ENCODE measurements around the gene AGPAT2. TPM values are rescaled to one million over a fixed set of nuclear protein-coding genes. Genes with fewer than 3 reads are reported as not detected.

AGPAT2 gene
- total RNA-seq, 1 donor from 2014 or later, result 40.5 TPM

DNA sequence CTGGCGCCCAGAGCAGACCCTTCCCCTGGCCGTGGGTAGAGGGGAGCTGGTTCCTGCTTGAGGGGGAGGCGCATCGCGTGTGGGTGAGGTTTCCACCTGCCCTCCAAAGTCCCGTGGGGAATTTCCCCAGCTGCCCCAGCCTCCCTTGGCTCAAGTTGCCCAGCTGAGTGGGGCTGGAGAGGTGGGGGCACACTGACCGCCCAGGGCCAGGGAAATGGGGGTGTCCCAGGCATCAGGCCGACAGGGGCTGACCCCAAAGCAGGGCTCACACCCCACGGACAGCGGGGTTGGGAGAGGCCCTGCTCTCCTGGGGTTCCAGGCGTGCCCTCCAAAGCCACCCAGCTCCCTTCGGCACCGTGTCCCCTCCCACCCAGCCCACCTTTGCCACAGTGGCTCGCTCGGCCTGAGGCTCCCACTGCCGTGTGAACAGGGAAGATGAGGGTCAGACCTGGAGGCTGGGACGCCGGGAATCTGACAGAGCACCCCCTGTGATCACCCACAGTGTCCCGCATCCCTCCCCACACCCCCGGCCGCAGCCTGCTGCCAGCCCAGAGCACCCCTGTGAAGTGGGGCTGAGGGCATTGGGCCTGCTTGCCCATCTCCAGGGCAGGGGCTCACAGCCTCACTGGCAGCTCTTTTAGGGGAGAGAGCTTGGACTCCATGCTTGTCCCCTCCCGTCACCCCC lies 25.5 kb downstream of the AGPAT2 start:
- Mint-ChIP-seq H3K27me3 (ENCODE audit: low read depth) (peaks cover 31% of the 10 kb centered on the region), H3K36me3 (ENCODE audit: low read depth) (no peaks in the 10 kb centered on the region), H3K4me1 (ENCODE audit: low read depth) (no peaks in the 10 kb centered on the region), H3K4me3 (ENCODE audit: low read depth) (no peak overlapping the region), H3K27ac (no peak overlapping the region), H3K9me3 (no peaks in the 10 kb centered on the region)
- intact Hi-C loops (cut with micrococcal nuclease), result no loop called here
- DNase-seq (ENCODE audit: low spot score), result no peak

DNA sequence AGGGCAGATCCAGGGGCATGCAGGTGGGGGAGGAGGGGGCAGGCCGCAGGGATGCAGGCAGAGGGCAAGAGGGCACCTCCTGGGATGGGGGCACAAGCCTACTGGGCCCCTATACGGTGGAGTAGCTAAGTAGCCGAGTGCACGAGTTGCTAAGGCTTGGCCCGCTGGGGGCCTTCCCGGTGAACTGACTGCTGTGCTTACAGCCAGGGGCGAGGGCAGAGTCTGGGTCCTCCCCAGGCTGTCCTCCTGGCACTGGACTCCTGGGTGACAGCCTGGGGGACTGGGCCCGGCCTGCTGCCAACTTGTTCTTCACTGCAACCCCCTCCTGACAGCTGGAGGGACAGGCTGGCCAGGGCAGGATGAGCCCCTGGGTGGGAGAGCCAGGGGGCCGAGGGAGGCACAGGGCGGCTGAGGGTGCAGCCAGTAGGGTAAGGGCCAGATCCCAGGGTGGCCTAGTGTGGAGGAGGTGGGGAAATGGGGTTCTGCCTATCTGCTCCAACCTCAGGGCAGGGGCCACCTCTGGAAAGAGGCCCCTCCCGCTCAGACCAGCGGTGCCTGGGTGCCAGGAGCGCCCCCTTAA lies 26.2 kb downstream of the AGPAT2 start:
- Mint-ChIP-seq H3K36me3 (ENCODE audit: low read depth) (no peaks in the 10 kb centered on the region), H3K4me1 (ENCODE audit: low read depth) (no peaks in the 10 kb centered on the region), H3K27ac (no peak overlapping the region), H3K27me3 (ENCODE audit: low read depth) (peaks cover 29% of the 10 kb centered on the region), H3K4me3 (ENCODE audit: low read depth) (no peak overlapping the region), H3K9me3 (no peaks in the 10 kb centered on the region)
- DNase-seq (ENCODE audit: low spot score), result no peak
- intact Hi-C loops (cut with micrococcal nuclease), result no loop called here

DNA sequence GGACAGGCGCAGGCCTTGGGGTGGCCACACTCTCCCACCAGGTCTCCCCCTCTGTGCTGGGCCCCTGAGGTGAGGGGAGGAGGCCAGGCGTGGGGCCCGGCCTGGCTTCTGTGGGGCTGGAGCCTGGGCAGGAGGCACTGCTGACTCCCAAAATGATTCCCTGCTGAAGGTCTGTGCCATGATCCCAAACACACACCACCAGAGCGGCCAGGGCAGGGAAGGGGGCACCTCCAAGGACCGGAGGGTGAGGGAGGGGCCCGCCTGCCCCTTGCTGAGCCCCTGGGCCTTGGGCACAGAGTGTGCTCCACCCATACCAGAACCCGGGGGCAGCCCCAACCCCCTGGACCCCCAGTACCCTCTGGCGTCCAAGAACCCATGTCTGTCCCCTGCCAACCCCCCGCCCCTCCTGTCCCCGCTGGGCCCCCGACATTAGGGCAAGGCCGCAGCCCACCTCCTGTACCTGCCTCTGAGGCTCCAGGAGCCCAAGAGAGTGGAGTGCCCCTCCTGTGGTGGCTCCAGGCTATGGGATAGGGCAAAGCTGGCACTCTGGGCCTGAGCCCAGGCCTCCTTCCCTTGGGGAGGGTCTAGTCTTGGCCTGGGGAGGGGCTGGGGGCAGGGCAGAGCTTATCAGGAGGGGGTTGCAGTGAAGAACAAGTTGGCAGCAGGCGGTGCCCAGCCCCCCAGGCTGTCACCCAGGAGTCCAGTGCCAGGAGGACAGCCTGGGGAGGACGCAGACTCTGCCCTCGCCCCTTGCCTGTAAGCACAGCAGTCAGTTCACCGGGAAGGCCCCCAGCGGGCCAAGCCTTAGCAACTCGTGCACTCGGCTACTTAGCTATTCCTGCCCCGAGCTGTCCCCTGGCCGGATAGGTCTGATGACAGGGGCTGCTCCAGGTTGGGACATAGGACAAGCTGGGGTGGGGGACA lies 27.1 kb downstream of the AGPAT2 start:
- no peak for DNase-seq (ENCODE audit: low spot score)
- no peaks in the 10 kb centered on the region for H3K36me3 Mint-ChIP-seq (ENCODE audit: low read depth)
- no peak overlapping the region for H3K4me3 Mint-ChIP-seq (ENCODE audit: low read depth)
- intact Hi-C loops (cut with micrococcal nuclease), result no loop called here
- no peaks in the 10 kb centered on the region for H3K9me3 Mint-ChIP-seq
- no peak overlapping the region for H3K27ac Mint-ChIP-seq
- H3K4me1 Mint-ChIP-seq (ENCODE audit: low read depth), result no peaks in the 10 kb centered on the region
- H3K27me3 Mint-ChIP-seq (ENCODE audit: low read depth), result peaks cover 29% of the 10 kb centered on the region

DNA sequence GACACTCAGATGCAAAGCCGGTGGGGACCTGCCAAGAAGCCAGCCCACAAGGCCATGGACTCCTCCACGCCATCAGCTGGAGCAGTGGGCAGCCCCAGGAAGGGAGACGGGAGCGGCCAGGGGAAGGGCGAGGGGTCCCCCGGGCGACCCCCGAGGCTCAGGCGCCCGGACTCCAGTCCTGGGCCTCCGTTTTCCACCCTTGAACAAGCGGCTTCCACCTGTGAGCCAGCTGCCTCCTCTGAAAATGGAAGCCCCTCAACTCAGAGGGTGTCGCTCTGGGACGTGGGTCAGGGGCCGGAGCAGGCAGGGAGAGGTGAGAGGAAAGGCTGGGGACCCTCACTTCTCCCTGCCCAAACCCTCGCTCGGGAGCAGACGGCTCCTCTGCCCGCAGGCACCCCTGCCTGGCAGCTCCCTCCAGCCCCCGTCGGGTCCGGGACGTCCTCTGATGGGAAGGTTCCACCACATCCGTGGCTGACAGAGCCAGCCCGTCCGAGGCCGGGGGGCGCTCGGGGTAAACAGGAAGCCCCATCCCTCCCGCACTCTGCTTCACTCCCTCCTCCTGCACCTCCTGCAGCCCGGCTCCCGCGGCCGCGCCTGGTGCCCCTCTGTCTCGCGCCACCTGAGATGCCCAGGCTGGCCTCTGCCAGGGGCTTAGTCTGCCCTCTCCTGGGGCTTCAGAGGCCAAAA lies 28.3 kb downstream of the AGPAT2 start:
- intact Hi-C loops (cut with micrococcal nuclease), result no loop called here
- no peaks in the 10 kb centered on the region for H3K9me3 Mint-ChIP-seq
- H3K36me3 Mint-ChIP-seq (ENCODE audit: low read depth), result no peaks in the 10 kb centered on the region
- no peaks in the 10 kb centered on the region for H3K4me1 Mint-ChIP-seq (ENCODE audit: low read depth)
- H3K4me3 Mint-ChIP-seq (ENCODE audit: low read depth), result no peak overlapping the region
- H3K27ac Mint-ChIP-seq, result no peak overlapping the region
- DNase-seq (ENCODE audit: low spot score), result no peak
- peaks cover 23% of the 10 kb centered on the region for H3K27me3 Mint-ChIP-seq (ENCODE audit: low read depth)

DNA sequence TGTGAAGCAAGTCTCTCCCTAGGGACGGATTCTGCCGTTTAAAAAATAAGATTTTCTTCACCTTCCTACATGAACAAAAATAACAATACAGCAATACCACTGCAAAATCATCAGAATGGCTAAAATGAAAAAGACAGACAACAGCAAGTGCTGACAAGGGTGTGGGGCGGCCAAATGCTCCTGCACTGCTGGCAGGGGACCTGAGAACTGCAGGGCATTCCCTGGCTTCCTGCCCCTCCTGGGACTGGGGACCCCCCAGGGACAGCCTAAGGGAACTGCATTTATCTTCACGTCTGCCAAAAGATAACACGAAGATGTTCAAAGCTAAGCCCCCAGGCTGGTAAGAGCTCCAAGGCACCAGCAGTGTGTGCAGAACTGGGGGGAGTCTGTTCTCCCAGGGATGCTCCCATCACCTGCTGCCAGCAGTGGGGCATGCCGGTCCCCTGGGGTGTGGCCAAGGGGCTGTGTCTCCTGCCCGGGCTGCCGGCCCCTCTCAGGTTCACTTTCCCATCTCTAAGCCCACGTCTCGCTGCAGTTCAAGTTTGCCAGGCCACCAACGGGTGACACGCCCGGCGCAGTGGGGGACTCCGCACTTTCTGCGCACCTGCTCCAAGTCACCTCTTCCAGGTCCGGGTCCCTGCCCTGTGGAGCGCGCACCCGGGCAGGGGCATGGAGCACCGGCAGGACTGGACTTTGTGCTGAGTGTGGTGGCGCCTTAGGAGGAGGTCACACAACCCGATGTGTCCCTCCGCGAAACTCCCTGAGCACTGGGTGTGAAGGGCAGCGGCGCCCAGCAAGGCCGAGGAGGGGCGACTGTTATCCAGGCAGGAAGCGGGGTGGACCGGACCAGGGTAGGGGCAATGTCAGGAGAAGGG lies 29.0 kb downstream of the AGPAT2 start:
- Mint-ChIP-seq H3K27me3 (ENCODE audit: low read depth) (peaks cover 23% of the 10 kb centered on the region), H3K9me3 (no peaks in the 10 kb centered on the region), H3K36me3 (ENCODE audit: low read depth) (no peaks in the 10 kb centered on the region), H3K4me3 (ENCODE audit: low read depth) (no peak overlapping the region), H3K4me1 (ENCODE audit: low read depth) (no peaks in the 10 kb centered on the region), H3K27ac (no peak overlapping the region)
- intact Hi-C loops (cut with micrococcal nuclease), result no loop called here
- DNase-seq (ENCODE audit: low spot score), result no peak

DNA sequence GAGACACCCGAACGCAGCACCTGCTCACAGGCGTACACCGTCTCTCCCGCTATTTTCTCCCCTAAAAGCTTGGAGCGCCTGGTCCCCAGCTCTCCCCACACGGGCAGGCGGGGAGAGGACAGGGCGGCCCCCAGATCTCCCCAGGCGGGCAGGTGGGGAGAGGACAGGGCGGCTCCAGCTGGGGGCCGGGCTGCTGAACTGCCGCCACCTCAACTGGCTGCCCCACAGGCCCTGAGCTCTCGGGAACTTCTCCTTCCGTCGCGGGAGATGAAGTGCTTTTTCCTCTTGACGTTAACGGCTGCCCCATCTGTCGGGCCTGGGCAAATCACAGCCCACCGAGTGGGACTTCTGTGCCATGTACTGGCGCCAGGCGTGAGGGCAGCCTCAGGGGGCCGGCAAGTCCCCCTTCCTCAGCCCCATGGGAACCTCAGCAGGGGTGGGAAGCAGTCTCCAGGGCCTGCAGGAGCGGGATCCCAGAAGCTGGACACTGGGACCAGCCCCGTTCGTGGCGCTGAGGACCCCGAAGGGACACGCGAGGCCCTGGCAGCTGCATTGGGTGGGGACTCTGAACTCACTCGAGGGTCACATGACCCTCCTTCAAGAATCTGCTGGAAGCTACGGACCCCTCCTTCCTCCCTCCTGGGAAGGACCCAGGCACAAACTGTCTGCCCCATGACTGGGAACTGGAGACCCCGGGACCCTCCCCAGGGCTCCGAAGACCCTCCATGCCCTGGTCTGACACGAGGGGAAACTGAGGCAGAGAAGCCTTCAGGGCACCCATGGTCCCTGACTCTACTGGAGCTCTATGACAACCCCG lies 30.3 kb downstream of the AGPAT2 start:
- no peak for DNase-seq (ENCODE audit: low spot score)
- peaks cover 23% of the 10 kb centered on the region for H3K27me3 Mint-ChIP-seq (ENCODE audit: low read depth)
- no peak overlapping the region for H3K27ac Mint-ChIP-seq
- no peaks in the 10 kb centered on the region for H3K4me1 Mint-ChIP-seq (ENCODE audit: low read depth)
- intact Hi-C loops (cut with micrococcal nuclease), result no loop called here
- H3K36me3 Mint-ChIP-seq (ENCODE audit: low read depth), result no peaks in the 10 kb centered on the region
- no peak overlapping the region for H3K4me3 Mint-ChIP-seq (ENCODE audit: low read depth)
- no peaks in the 10 kb centered on the region for H3K9me3 Mint-ChIP-seq

DNA sequence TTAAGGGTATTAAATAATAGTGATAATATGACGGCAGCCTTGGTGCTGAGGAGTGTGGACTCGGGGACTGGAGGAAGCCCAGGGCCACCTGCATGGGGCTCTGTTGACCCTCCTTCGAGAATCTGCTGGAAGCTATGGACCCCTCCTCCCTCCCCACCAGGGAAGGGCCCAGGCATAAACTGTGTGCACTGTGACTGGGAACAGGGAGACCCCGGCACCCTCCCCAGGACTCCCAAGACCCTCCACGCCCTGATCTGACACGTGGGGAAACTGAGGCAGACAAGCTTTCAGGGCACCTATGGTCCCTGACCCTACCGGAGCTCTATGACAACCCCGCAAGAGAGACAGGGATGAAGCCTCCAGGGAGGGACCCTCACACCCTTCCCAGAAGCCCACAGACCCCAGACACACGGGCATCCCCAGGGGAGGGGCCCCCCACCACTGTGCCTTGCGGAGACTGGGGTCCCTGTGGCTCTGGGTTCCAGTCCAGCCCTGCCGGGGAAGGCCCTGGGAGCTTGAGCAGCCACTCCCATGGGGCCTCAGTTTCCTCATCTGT lies 31.0 kb downstream of the AGPAT2 start:
- Mint-ChIP-seq H3K27ac (no peak overlapping the region), H3K9me3 (no peaks in the 10 kb centered on the region), H3K4me3 (ENCODE audit: low read depth) (no peak overlapping the region), H3K27me3 (ENCODE audit: low read depth) (peaks cover 23% of the 10 kb centered on the region), H3K36me3 (ENCODE audit: low read depth) (no peaks in the 10 kb centered on the region), H3K4me1 (ENCODE audit: low read depth) (no peaks in the 10 kb centered on the region)
- DNase-seq (ENCODE audit: low spot score), result no peak
- intact Hi-C loops (cut with micrococcal nuclease), result no loop called here

DNA sequence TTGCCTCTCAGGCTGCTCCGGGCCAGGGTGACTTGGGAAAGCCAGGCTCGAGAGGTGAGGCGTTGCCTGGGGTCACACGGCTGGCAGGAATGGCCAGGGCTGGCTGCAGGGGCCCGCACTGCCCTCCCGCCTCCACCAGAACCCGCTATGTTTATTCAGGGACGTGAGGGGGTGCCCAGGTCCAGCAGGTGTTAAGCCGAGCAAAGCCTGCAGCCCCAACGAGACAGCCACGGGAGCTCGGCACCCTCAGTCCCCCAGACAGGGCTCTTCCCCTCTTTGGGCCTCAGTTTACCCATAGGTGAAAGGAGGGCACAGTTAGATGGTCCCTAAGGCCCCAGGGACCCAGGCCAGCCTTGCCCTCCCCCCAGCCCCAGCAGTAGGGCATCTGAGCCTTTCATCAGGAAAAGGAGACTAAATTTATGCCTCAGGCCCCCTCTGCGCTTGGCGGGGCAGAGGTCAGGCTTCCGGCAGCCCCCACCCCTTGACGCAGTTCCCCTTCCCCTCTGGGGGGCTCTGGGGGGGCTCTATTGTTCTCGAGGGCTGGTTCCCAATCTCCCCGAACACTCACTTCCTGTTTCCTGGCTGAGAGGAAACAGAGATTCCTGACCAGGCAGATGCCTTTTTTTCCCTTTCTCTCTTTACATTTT lies 31.6 kb downstream of the AGPAT2 start:
- Mint-ChIP-seq H3K27me3 (ENCODE audit: low read depth) (peaks cover 23% of the 10 kb centered on the region), H3K4me1 (ENCODE audit: low read depth) (no peaks in the 10 kb centered on the region), H3K9me3 (no peaks in the 10 kb centered on the region), H3K27ac (no peak overlapping the region), H3K4me3 (ENCODE audit: low read depth) (no peak overlapping the region), H3K36me3 (ENCODE audit: low read depth) (no peaks in the 10 kb centered on the region)
- intact Hi-C loops (cut with micrococcal nuclease), result no loop called here
- DNase-seq (ENCODE audit: low spot score), result no peak

DNA sequence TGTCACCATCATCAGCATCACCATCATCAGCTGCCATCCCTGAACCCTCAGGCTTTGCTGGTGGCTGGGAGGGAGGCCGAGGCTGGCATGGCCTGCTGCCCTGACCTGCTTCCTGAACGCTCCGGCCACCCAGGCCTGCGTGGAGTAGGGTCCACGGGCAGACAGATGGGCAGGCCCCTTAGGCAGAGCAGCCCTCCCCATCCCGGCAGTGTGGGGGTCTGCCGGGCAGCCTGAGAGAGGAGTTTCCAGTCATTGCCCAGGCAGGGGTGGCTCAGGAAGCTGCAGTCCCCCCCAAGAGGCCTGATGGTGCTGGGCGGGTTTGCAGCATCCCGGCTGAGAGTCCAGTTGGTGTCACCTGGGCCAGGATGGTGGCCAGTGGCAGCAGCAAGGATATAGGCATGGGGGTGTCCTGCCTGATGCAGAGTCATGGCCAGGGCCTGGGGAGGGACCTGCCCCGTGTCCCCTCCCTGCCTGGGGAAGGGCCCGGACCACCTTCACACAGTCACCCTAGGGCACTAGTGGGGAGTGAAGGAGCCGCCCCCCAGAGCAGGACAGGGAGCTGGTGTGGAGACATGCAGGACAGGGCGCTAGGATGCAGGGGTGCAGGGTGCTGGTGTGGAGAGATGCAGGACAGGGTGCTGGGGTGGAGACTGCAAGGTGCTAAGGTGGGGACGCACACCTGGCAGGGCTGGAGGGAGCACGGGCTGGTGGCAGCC lies 32.3 kb downstream of the AGPAT2 start:
- no peaks in the 10 kb centered on the region for H3K36me3 Mint-ChIP-seq (ENCODE audit: low read depth)
- H3K27ac Mint-ChIP-seq, result no peak overlapping the region
- DNase-seq (ENCODE audit: low spot score), result no peak
- H3K9me3 Mint-ChIP-seq, result no peaks in the 10 kb centered on the region
- no peaks in the 10 kb centered on the region for H3K4me1 Mint-ChIP-seq (ENCODE audit: low read depth)
- peaks cover 21% of the 10 kb centered on the region for H3K27me3 Mint-ChIP-seq (ENCODE audit: low read depth)
- intact Hi-C loops (cut with micrococcal nuclease), result no loop called here
- H3K4me3 Mint-ChIP-seq (ENCODE audit: low read depth), result no peak overlapping the region

DNA sequence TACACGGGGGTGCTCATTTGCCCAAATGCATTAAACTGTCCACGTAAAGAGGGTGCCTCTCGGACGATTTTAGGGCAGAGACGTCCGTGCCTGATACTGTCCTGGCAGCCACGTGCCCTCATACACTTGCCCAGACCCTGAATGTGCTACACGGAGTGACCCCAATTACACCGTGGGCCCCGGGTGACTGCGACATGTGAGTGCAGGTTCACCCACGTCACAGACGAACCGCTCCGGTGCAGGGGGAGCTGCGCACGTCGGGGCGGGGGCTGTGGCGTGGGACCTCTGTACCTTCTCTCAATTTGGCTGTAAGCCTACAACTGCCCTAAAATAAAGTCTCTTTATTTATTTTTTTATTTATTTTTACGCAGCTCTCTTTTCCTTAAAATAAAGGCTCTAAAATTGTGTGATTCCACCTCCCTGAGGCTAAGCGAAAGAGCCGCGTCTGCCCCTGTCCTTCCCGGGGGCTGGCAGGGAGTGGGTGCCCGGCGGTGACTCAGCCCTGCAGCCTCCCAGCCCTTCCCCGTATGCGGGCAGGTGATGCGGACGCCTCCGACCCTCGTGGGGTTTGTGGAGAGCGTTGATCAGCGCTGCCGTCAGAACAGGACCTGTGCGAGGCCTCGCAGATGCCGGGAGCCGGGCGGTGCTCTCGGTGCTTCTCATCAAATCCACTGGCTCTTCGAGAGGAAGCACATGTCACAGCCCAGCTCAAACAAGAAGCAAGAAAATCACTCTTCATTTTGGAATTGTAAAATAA lies 33.8 kb downstream of the AGPAT2 start:
- no peak overlapping the region for H3K27ac Mint-ChIP-seq
- H3K36me3 Mint-ChIP-seq (ENCODE audit: low read depth), result no peaks in the 10 kb centered on the region

More for the DNA sequence above, 33.8 kb downstream of the AGPAT2 start:
- Mint-ChIP-seq H3K4me1 (ENCODE audit: low read depth) (no peaks in the 10 kb centered on the region), H3K9me3 (no peaks in the 10 kb centered on the region), H3K27me3 (ENCODE audit: low read depth) (peaks cover 28% of the 10 kb centered on the region), H3K4me3 (ENCODE audit: low read depth) (no peak overlapping the region)
- intact Hi-C loops (cut with micrococcal nuclease), result no loop called here
- DNase-seq (ENCODE audit: low spot score), result no peak

Data from activated T-helper 2 cell treated with anti-CD3 and anti-CD28 coated beads, Interferon-gamma antibody, Interleukin-2, Interleukin-4, amounts not matched to agents 10 μg/mL and 5 μg/mL and 100 μg/mL, durations not matched to agents 14 hours and 24 hours and 36 hours (primary cell).